Peyer's patch (tissue), 4 donors: Measurements from ENCODE around the gene JAK1. TPM values are rescaled to one million over a fixed set of nuclear protein-coding genes. Genes with fewer than 3 reads are reported as not detected.

Source experiments
- DNase-seq, 3 donors: peaks; one replicate each; pipeline ENCODE4 v3.0.0-alpha.2; 2017 to 2019
- H3K27ac ChIP-seq, 4 donors: fragments of 200-600 bp; sonication (generic); one replicate each; pipeline ENCODE4 v1.5.1; 2016 to 2019
- H3K27me3 ChIP-seq, 2 donors: fragments of 200-600 bp; sonication (generic); one replicate each; pipeline ENCODE4 v1.5.1; 2019
- H3K36me3 ChIP-seq, 3 donors: fragments of 200-600 bp; sonication (generic); one replicate each; pipeline ENCODE4 v1.5.1; 2016 to 2019
- H3K4me1 ChIP-seq, 4 donors: fragments of 200-600 bp; sonication (generic); one replicate each; pipeline ENCODE4 v1.5.1; 2016 to 2019
- H3K4me3 ChIP-seq, 4 donors: fragments of 200-600 bp; sonication (generic); 1 replicate in 3 of 4; 2 replicates in 1 of 4; pipeline ENCODE4 v1.5.1; 2016 to 2019; ENCODE audit warnings: mild to moderate bottlenecking in 1 of 4
- H3K9me3 ChIP-seq, 4 donors: fragments of 200-600 bp; sonication (generic); one replicate each; pipeline ENCODE4 v1.5.1; 2016 to 2019; ENCODE audit warnings: mild to moderate bottlenecking in 1 of 4
- CTCF ChIP-seq, 6 experiments: fragments of 450-650 bp in 4 of 6; fragments of 200-600 bp in 2 of 6; sonication (generic) in 1 of 6; IDR thresholded peaks; one replicate each; pipeline ENCODE4 v1.5.1; 2017 to 2019; ENCODE audit warnings: antibody characterized with exemption in 6 of 6, mild to moderate bottlenecking in 3 of 6, moderate library complexity in 1 of 6
- POLR2A ChIP-seq, 2 donors: fragments of 450-650 bp; IDR thresholded peaks; one replicate each; pipeline ENCODE4 v1.5.1; 2017; ENCODE audit warnings: antibody characterized with exemption in 2 of 2, mild to moderate bottlenecking in 2 of 2, moderate library complexity in 2 of 2
- total RNA-seq, 4 donors: library from RNA; depleted of rRNA; stranded (reverse); fragments of >200 nt; gene quantifications; one replicate each; pipeline ENCODE4 v1.1.0, GENCODE V29; 2016

The JAK1 gene
- total RNA-seq, 4 donors from 2014 or later, result 116 to 251 (median 126) TPM

GRCh38 chr1:64848803-64849202 is 117.5 kb downstream of the JAK1 start:
- peaks cover 0 to 90% (median 0%) of the 10 kb centered on the region in 3 donors for H3K36me3 ChIP-seq
- no peaks in the 10 kb centered on the region for H3K27me3 ChIP-seq
- H3K4me3 ChIP-seq, result no peak overlapping the region
- no peaks in the 10 kb centered on the region for H3K4me1 ChIP-seq
- H3K27ac ChIP-seq, result no peak overlapping the region
- TF ChIP-seq CTCF (IDR thresholded peaks at IDR 0.05) (no peak), POLR2A (IDR thresholded peaks at IDR 0.05) (no peak)
- DNase-seq, result no peak
- no peaks in the 10 kb centered on the region for H3K9me3 ChIP-seq

GRCh38 chr1:64848136-64848535 is 118.2 kb downstream of the JAK1 start:
- Histone ChIP-seq H3K36me3 (peaks cover 0 to 90% (median 0%) of the 10 kb centered on the region in 3 donors), H3K27ac (no peak overlapping the region), H3K4me1 (no peaks in the 10 kb centered on the region), H3K9me3 (no peaks in the 10 kb centered on the region), H3K27me3 (no peaks in the 10 kb centered on the region), H3K4me3 (no peak overlapping the region)
- no peak for TF ChIP-seq POLR2A (IDR thresholded peaks at IDR 0.05)
- TF ChIP-seq CTCF (IDR thresholded peaks at IDR 0.05), result no peak
- no peak for DNase-seq

GRCh38 chr1:64847666-64848065 is 118.7 kb downstream of the JAK1 start:
- Histone ChIP-seq H3K27ac (no peak overlapping the region), H3K4me1 (no peaks in the 10 kb centered on the region), H3K4me3 (no peak overlapping the region), H3K36me3 (peaks cover 0 to 86% (median 0%) of the 10 kb centered on the region in 3 donors), H3K27me3 (no peaks in the 10 kb centered on the region), H3K9me3 (no peaks in the 10 kb centered on the region)
- no peak for DNase-seq
- no peak for TF ChIP-seq CTCF (IDR thresholded peaks at IDR 0.05)
- no peak for TF ChIP-seq POLR2A (IDR thresholded peaks at IDR 0.05)

GRCh38 chr1:64846573-64847430 is 119.5 kb downstream of the JAK1 start:
- no peak for TF ChIP-seq POLR2A (IDR thresholded peaks at IDR 0.05)
- Histone ChIP-seq H3K4me3 (no peak overlapping the region), H3K27me3 (no peaks in the 10 kb centered on the region), H3K4me1 (no peaks in the 10 kb centered on the region), H3K27ac (no peak overlapping the region), H3K9me3 (no peaks in the 10 kb centered on the region), H3K36me3 (peaks cover 0 to 81% (median 0%) of the 10 kb centered on the region in 3 donors)
- no peak for DNase-seq

- H3K27ac ChIP-seq, result no peak overlapping the region
- no peak for DNase-seq
- H3K27me3 ChIP-seq, result no peaks in the 10 kb centered on the region
- TF ChIP-seq CTCF (IDR thresholded peaks at IDR 0.05), result no peak
- no peak for TF ChIP-seq POLR2A (IDR thresholded peaks at IDR 0.05)
- no peak overlapping the region for H3K4me3 ChIP-seq
- peaks cover 0 to 84% (median 0%) of the 10 kb centered on the region in 3 donors for H3K36me3 ChIP-seq
- no peaks in the 10 kb centered on the region for H3K9me3 ChIP-seq
- no peaks in the 10 kb centered on the region for H3K4me1 ChIP-seq
Observed at GRCh38 chr1:64845831-64846425, 120.4 kb downstream of the JAK1 start.

GRCh38 chr1:64844609-64845008 is 121.7 kb downstream of the JAK1 start:
- Histone ChIP-seq H3K4me1 (no peaks in the 10 kb centered on the region), H3K27ac (no peak overlapping the region), H3K36me3 (peaks cover 0 to 84% (median 0%) of the 10 kb centered on the region in 3 donors), H3K9me3 (no peaks in the 10 kb centered on the region), H3K4me3 (no peak overlapping the region), H3K27me3 (no peaks in the 10 kb centered on the region)
- TF ChIP-seq POLR2A (IDR thresholded peaks at IDR 0.05) (no peak), CTCF (IDR thresholded peaks at IDR 0.05) (no peak)
- no peak for DNase-seq
